Right cardiac atrium (tissue), 5 donors: ENCODE measurements around the gene TRIM47. TPM values are rescaled to one million over a fixed set of nuclear protein-coding genes. Genes with fewer than 3 reads are reported as not detected.

ENCODE experiments used
- ATAC-seq, 2 donors: fragments of 200-7000 bp; cut with Tn5 transposase; one replicate each; pipeline versions ENCODE4 v1.8.0 to v1.9.1; 2020; ENCODE audit warnings: moderate library complexity in 2 of 2, mild to moderate bottlenecking in 1 of 2
- DNase-seq, 3 donors: peaks; one replicate each; pipeline ENCODE4 v3.0.0-alpha.2; 2020
- H3K27ac ChIP-seq: one replicate; pipeline ENCODE4 v1.5.1; 2013; ENCODE audit warnings: mild to moderate bottlenecking, low read length, control low read depth, moderate library complexity
- H3K27me3 ChIP-seq: one replicate; pipeline ENCODE4 v1.6.1; 2013; ENCODE audit not compliant: control insufficient read depth, insufficient read depth
- H3K4me1 ChIP-seq: one replicate; pipeline ENCODE4 v1.6.1; 2013; ENCODE audit warnings: low read length; ENCODE audit not compliant: control insufficient read depth, insufficient read depth
- H3K4me3 ChIP-seq: one replicate; pipeline ENCODE4 v1.5.1; 2013; ENCODE audit warnings: low read length, control low read depth
- H3K9me3 ChIP-seq: one replicate; pipeline ENCODE4 v1.6.1; 2013; ENCODE audit warnings: low read length; ENCODE audit not compliant: control insufficient read depth
- WGBS: extraction: QIAGEN DNeasy Blood & Tissue Kit; methylation state at CpG from one replicate; pipeline ENCODE4 v1.1.7; 2013; 5-methylcytosine and 5-hydroxymethylcytosine counted together
- intact Hi-C, 4 donors: fragments of 100-400 bp; cut with DNase I; formaldehyde crosslinking; loops; one replicate each; pipeline versions ENCODE4 v1.11.0 to v1.14.0; 2022 to 2023
- polyA plus RNA-seq: library from polyadenylated mRNA; stranded (reverse); fragments of 200-250 nt; gene quantifications from one replicate; pipeline ENCODE4 v1.2.3, GENCODE V29; 2013
- total RNA-seq, 4 donors: library from RNA; stranded (reverse); fragmentation: NEBNext Ultra II Directional; extraction: Animal tissue kit (Norgen Biotek cat#: 25700); gene quantifications; one replicate each; pipeline ENCODE4 v1.2.1, GENCODE V29; 2021
- donor health status: healthy with polysubstance abuse.
- donor health status: DM: no; HTN: yes; CAD: no.
- donor health status: DM: no; HTN: no; CAD: no.
- donor health status: DM: no; HTN: yes; CAD: no; lungs with severe emphysema.
- donor health status: DM: yes; HTN: yes; CAD: no.

The TRIM47 gene
- total and polyA plus RNA-seq, 5 donors = 19.2 to 25.9 (median 25.1) TPM

DNA sequence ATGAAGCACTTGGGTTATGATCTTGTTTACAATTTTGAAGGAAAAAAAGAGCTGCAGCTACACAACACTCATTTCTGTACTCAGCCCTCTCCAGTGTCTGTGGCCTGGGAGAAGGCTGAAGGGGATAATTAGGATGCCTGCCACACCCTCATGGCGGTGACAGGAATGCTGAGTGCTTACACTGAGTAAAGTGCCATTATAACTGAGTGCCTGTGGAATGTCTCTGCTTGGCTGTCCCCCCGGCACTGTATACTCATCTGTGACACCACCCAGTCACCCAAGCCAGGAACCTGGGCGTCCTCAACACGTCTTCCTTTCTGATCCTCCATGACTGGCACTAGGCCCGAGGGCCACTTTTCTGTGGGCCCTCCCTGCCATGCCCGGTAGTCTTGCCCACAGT, 29.8 kb upstream of the TRIM47 start:
- WGBS = 50% methylated on average over 6 of the region's 6 CpGs
- Histone ChIP-seq H3K9me3 (no peaks in the 10 kb centered on the region), H3K4me1 (no peaks in the 10 kb centered on the region), H3K4me3 (no peak overlapping the region), H3K27me3 (no peaks in the 10 kb centered on the region), H3K27ac (no peak overlapping the region)
- intact Hi-C loops = loop anchor here in 2 of 4 donors (5.0 kb wide), 2 partner anchors 99 to 104 kb away; no protein-coding TSS in a partner anchor
- ATAC-seq = peak; percentile 34 to 63
- DNase-seq = peak; percentile 61 to 84 (median 84)

DNA sequence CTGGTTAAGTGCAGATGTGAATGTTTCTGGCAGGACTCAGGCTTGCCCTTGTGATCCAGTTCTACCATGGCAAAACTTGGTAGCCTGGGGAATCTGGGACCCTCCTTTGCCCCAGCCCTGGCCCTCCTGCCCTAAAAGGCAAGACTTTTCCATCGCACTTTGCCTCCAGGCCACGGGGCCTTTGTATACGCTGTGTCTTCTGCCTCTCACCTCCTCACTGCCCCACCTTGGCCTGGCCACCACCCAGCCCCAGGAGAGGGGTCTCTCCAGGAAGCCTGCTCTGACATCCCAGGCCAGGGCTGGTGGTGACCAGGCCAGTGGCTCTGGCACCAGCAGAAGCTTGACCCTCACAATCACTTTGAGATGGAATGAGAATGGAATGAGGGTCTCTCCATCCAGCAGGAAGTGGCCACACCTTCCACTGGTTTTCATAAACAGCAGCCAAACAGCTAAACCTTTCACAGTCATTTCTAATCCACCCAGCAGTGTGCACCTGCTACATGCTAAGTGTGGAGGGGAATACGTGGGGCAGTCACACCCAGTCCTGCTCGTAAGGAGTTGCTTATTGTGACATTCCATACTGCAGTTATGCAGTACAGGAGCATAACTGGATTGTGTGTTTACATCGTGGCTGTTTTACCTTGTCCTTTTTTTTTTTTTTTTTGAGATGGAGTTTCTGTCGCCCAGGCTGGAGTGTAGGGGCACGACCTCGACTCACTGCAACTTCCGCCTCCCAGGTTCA, 27.9 kb upstream of the TRIM47 start:
- Histone ChIP-seq H3K4me1 (no peaks in the 10 kb centered on the region), H3K4me3 (no peak overlapping the region), H3K27me3 (no peaks in the 10 kb centered on the region), H3K27ac (no peak overlapping the region), H3K9me3 (no peaks in the 10 kb centered on the region)
- DNase-seq (peak in 1 of 3 donors; percentile 52), ATAC-seq (no peak)
- 86% methylated on average over 10 of the region's 10 CpGs for WGBS
- intact Hi-C loops = loop anchor here in 2 of 4 donors (5.0 kb wide), 2 partner anchors 101 to 106 kb away; no protein-coding TSS in a partner anchor

DNA sequence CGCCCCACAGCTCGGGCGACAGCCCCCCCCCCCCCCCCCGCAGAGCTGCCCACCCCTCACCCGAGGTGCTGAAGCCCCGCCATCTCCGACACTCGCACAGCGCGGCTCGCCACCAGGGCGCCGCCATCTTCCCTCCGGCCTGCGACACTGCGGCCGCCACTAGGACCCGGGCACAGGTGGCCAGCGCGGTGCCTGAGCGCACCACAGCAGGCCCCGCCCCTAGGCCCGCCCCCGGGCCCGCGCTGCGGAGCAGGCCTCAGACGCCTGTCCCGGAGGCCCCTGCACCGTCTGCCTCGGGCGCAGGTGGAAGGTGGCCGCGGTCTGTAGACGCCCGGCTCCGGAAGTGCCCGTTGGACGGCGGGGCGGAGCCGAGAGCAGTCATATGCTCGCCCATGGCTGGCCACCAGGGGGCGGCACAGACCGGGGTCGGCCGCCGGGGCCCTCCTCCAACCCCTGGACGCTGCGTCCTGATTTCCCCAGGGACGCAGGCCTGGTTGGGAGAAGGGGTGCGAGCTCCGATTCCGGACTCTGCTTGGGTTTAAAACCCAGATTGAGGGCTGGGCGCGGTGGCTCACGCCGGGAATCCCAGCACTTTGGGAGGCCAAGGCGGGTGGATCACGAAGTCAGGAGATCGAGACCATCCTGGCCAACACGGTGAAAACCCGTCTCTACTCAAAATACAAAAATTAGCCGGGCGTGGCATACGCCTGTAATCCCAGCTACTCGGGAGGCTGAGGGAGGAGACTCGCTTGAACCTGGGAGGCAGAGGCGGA, 26.6 kb upstream of the TRIM47 start, which contains the start of gene MRPL38:
Gene MRPL38, minus strand, starts transcription at position 136 of the 773 bp plus-strand sequence. Its CDS starts 9 bp downstream, at position 127.
- intact Hi-C loops = loop anchor here (2.0 to 5.0 kb wide), 3 partner anchors 100 to 107 kb away; no protein-coding TSS in a partner anchor
- WGBS = 2% methylated on average over 68 of the region's 69 CpGs
- H3K4me3 ChIP-seq = peak within 1 kb of the TSS; percentile 77
- H3K4me1 ChIP-seq = no peaks in the 10 kb centered on the region
- H3K27ac ChIP-seq = peak within 1 kb of the TSS; percentile 75
- H3K9me3 ChIP-seq = no peaks in the 10 kb centered on the region
- no peaks in the 10 kb centered on the region for H3K27me3 ChIP-seq
- ATAC-seq = peak; percentile 95 to 96
- DNase-seq = peak; percentile 91 to 97 (median 96)

DNA sequence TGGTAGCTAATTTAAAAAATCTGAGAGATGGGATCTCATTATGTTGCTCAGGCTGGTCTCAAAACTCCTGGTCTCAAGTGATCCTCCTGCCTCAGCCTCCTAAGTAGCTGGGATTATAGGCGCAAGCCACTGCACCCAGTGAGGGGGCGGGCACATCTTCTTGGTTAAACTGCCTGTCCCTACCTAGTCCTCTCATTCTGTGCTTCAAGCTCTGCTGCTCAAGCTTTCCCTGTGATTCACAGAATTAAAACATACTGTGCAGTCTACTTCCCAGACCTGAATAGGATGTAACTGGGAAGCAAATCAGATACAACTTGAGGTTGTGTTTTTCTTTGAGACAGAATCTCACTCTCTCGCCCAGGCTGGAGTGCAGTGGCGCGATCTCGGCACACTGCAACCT, 24.0 kb upstream of the TRIM47 start:
- 94% methylated on average over 6 of the region's 6 CpGs for WGBS
- H3K27me3 ChIP-seq = no peaks in the 10 kb centered on the region
- H3K9me3 ChIP-seq = no peaks in the 10 kb centered on the region
- H3K27ac ChIP-seq = no peak overlapping the region
- H3K4me1 ChIP-seq = no peaks in the 10 kb centered on the region
- DNase-seq (no peak), ATAC-seq (no peak)
- H3K4me3 ChIP-seq = no peak overlapping the region
- intact Hi-C loops = no loop called here

DNA sequence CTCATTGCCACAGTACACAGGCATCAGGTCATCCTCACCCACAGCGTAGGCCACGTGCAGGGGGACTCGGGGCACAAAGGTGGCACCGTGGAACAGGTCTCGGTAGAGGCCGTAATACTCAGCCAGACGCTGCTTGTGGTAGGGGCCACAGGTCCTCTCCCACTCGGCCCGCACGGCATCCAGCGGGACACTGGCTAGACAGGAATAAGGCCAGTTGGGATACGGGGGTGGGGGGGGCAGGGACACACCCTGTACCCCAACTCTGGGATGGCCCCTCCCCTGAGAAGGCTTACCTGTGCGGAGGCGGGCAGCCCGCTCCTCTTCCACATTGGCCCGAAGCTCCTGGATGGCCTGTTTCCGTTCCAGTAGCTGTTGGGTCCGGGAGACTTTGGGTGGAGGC, 23.3 kb upstream of the TRIM47 start:
- no peak for ATAC-seq
- intact Hi-C loops = no loop called here
- no peaks in the 10 kb centered on the region for H3K27me3 ChIP-seq
- 91% methylated on average over 18 of the region's 18 CpGs for WGBS
- peak in 1 of 3 donors; percentile 60 for DNase-seq
- H3K9me3 ChIP-seq = no peaks in the 10 kb centered on the region
- no peaks in the 10 kb centered on the region for H3K4me1 ChIP-seq
- no peak overlapping the region for H3K4me3 ChIP-seq
- no peak overlapping the region for H3K27ac ChIP-seq

DNA sequence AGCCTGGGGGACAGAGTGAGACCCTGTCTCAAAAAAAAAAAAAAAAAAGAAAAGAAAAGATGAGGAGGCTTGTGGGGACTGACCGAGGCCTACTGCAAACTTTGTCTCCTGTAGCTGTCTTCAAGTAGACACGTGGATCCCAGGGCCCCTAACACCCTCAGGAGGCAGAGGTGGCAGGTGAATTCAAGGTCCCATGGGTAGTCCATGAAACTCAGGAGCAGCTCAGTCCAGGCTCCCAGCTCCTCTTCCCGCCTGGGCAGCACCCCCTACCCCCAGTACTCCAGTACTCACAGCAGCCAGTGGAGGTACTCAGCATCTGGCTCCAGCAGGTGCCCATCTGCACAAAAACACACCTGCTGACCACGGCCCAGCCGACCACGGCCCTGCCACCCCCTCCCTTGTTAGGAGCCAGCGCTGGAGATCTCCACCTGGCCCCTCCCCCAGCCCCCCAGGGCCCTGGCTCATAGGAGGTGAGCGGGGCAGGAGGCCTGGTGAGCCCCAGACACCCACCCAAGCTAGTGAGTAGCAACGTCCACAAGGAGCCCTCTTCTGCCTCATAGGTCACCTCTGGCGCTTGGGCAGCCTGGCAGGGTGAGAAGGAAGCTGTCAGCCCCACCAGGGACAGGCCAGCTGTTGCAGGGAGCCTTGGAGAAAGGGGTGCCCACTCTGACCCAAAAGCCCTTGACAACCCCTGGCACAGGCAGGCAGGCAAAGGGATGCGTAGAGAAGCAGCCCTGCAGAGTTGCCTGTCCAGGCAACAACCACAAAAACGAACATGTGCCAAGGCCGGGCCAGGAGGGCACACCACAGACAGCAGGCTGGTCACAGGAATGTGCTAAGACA, 22.5 kb upstream of the TRIM47 start:
- DNase-seq = peak in 2 of 3 donors; percentile 58
- intact Hi-C loops = no loop called here
- 86% methylated on average over 13 of the region's 13 CpGs for WGBS
- Histone ChIP-seq H3K9me3 (no peaks in the 10 kb centered on the region), H3K4me3 (no peak overlapping the region), H3K27ac (no peak overlapping the region), H3K4me1 (no peaks in the 10 kb centered on the region), H3K27me3 (no peaks in the 10 kb centered on the region)
- no peak for ATAC-seq

DNA sequence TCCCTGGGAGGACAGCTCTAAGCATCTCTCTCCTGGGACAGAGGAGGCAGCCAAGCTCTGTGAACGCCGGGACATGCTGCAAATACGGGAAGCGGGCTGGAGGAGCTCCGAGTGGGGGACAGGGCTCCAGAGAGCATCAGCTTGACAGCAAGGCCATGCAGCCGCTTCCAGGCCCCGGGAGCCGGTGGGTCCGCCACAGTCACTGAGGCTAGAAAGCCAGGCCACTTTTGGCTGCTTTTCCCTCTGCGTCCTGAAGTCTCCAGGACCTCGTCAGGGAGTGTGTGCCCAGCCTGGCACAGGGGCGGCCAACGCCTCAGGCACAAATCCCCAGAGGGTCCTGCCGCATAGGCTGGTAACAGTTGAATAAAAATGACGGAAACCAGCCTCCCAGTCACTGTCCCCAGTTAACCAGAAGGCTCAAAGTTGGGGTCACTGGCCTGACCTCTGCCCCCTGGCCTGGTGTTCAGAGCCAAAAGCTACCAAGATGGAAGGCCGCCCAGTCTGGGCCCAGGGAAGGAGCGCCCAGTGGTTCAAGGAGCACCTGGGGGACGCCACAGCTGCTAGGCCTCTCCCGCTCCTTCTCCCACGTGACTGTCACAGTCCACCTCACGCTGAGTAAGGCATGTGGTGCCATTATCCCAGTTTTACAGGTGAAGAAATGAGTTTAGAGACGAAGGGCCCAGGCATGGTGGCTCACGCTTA, 21.5 kb upstream of the TRIM47 start:
- intact Hi-C loops = loop anchor here in 2 of 4 donors (10.0 kb wide), 2 partner anchors 115 to 135 kb away; partner anchors contain the start of genes GALK1 (in 1 of the 2) and UNK (in 1 of the 2)
- Histone ChIP-seq H3K4me1 (no peaks in the 10 kb centered on the region), H3K27me3 (no peaks in the 10 kb centered on the region), H3K27ac (no peak overlapping the region), H3K4me3 (no peak overlapping the region), H3K9me3 (no peaks in the 10 kb centered on the region)
- ATAC-seq = no peak
- peak in 1 of 3 donors; percentile 55 for DNase-seq
- WGBS = 87% methylated on average over 23 of the region's 23 CpGs

DNA sequence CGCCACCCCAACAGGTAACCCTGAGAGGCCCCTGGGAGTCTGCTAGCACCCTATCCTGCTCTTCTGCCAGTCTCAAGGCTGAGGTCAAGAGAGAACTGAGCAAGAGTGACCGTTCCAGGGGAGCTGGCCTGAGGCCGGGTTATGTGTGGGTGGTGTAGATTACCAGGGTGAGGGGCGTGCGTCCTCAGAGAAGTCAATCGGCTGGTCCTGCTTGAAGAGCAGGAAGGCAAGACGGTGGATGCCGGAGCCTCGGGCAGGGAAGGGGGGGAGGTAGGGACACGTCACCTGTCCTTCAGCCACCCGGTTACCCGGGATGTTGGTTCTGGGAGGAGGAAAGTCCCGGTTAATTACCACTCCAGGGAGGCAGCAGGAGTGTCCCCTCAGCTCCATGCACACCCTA, 21.0 kb upstream of the TRIM47 start:
- H3K9me3 ChIP-seq = no peaks in the 10 kb centered on the region
- ATAC-seq (no peak), DNase-seq (no peak)
- 88% methylated on average over 13 of the region's 13 CpGs for WGBS
- H3K4me3 ChIP-seq = no peak overlapping the region
- intact Hi-C loops = loop anchor here in 2 of 4 donors (10.0 kb wide), 2 partner anchors 115 to 135 kb away; partner anchors contain the start of genes GALK1 (in 1 of the 2) and UNK (in 1 of the 2)
- no peaks in the 10 kb centered on the region for H3K27me3 ChIP-seq
- H3K4me1 ChIP-seq = no peaks in the 10 kb centered on the region
- no peak overlapping the region for H3K27ac ChIP-seq

DNA sequence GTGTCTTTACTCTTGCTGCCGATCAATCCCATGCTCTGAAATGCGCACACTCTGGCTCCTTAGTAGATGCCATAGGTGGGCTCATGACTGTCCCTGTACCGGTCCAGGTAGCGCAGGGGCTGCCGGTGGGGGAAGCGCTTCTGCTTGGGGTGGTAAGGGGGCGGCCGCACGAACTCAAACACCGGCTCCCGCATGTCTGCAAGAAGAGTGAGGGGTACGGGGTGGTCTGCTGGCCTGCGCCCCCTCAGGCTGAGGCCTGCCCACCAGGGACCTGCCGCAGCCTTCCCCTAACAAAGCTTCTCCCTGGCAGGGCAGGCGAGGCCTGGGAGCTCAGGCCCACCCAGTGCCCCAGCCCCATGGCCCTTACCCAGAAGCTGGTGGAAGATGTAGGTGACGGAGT, 20.4 kb upstream of the TRIM47 start:
- peak in 1 of 3 donors; percentile 57 for DNase-seq
- Histone ChIP-seq H3K9me3 (no peaks in the 10 kb centered on the region), H3K4me3 (no peak overlapping the region), H3K4me1 (no peaks in the 10 kb centered on the region), H3K27me3 (no peaks in the 10 kb centered on the region), H3K27ac (no peak overlapping the region)
- intact Hi-C loops = loop anchor here in 2 of 4 donors (10.0 kb wide), 2 partner anchors 114 to 134 kb away; partner anchors contain the start of genes GALK1 (in 1 of the 2) and UNK (in 1 of the 2)
- 94% methylated on average over 16 of the region's 16 CpGs for WGBS
- ATAC-seq = no peak

DNA sequence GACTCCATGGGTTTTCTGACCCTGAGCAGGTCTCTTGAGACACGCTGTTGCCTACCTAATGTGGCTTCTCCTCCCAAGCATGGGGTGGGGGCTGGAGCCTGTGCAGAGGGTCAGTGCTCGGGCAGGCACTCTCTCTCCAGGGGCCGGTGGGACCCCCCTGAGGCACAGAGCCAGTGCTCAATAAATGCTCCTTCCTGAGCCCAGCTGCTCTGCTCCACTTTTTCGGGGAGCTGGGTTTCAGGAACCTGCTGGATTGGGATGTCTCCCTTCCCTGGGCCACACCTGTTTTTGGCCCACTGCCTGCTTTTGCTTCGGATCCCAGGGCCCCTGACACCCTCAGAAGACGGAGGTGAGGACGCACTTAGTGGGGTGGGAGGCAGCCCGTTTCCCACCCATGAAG, 19.7 kb upstream of the TRIM47 start:
- Histone ChIP-seq H3K4me3 (no peak overlapping the region), H3K4me1 (no peaks in the 10 kb centered on the region), H3K27me3 (no peaks in the 10 kb centered on the region), H3K27ac (no peak overlapping the region), H3K9me3 (no peaks in the 10 kb centered on the region)
- ATAC-seq = no peak
- intact Hi-C loops = loop anchor here in 2 of 4 donors (10.0 kb wide), 2 partner anchors 113 to 133 kb away; partner anchors contain the start of genes GALK1 (in 1 of the 2) and UNK (in 1 of the 2)
- peak in 2 of 3 donors; percentile 58 to 61 for DNase-seq
- 88% methylated on average over 8 of the region's 8 CpGs for WGBS
